ENCODE results near the gene FAM186B.

FAM186B gene

DNA sequence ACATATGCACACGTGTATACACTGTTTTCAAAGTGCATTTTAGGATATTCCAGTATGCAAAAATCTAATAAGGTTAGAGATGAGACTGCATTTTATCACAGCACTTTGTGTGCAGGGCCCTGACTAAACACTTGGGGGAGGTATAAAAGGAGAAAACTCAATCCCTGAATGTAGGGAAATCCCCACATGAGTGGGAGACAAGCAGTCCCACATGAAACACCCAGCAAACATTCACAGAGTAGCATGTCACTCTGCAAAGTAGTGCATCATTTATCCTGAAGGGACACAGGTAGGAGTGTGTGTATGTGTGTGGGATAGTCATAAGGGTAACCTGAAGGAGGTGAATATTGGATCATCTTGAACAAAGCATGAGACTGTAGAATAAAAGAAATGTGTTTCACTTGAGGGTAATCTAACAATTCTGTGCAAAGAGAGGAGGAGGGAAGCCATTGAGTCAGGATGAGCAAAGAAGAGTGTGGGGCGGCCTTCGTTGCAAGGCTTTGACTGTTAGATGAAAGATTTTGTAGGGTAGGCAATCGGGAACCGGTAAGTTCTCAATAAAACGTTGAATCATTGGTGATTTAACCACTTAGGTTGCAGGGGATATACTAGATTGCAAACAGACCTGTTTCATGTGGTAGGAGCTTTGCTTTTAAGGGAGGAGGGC is 20.9 kb upstream of the FAM186B start:
- no peak for DNase-seq (ENCODE audit: low spot score)
- Histone ChIP-seq H3K27ac (no peak overlapping the region), H3K4me3 (no peak overlapping the region)
- TF ChIP-seq, protein P1, sequence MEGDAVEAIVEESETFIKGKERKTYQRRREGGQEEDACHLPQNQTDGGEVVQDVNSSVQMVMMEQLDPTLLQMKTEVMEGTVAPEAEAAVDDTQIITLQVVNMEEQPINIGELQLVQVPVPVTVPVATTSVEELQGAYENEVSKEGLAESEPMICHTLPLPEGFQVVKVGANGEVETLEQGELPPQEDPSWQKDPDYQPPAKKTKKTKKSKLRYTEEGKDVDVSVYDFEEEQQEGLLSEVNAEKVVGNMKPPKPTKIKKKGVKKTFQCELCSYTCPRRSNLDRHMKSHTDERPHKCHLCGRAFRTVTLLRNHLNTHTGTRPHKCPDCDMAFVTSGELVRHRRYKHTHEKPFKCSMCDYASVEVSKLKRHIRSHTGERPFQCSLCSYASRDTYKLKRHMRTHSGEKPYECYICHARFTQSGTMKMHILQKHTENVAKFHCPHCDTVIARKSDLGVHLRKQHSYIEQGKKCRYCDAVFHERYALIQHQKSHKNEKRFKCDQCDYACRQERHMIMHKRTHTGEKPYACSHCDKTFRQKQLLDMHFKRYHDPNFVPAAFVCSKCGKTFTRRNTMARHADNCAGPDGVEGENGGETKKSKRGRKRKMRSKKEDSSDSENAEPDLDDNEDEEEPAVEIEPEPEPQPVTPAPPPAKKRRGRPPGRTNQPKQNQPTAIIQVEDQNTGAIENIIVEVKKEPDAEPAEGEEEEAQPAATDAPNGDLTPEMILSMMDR (IDR thresholded peaks at IDR 0.05) = no peak

DNA sequence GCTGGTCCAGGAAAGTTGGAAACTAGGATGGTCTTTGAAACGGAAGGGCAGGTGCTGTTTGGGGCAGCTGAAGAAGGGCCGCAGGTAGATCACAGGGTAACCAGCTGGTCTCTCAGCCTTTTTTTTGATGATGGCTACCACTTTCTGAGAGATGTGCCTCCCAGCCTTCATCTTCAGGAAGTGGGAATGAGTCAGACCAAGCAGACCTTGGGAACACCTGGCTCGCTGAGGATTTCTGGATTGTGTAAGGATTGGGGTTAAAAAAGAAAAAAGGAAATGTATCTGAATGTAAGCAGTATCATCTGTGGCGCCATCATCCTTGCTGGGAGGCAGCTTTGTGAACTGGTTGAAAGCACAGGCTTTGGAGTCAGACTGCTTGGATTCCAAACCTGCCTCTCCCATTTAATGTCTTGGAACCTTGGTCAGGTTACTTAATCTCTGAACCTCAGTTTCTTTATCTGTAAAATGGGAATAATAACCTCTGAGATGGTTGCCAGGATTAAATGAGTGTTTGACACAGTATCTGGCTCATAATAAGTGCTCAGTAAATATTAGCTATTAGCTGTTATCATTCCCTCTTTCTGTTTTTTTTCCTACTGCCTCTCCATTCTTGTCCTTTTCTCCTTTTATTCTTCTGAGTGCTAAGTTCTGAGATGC is 19.6 kb upstream of the FAM186B start:
- no peak overlapping the region for H3K27ac ChIP-seq
- H3K4me3 ChIP-seq = no peak overlapping the region
- no peak for DNase-seq (ENCODE audit: low spot score)
- TF ChIP-seq, protein P1 (IDR thresholded peaks at IDR 0.05) = no peak

DNA sequence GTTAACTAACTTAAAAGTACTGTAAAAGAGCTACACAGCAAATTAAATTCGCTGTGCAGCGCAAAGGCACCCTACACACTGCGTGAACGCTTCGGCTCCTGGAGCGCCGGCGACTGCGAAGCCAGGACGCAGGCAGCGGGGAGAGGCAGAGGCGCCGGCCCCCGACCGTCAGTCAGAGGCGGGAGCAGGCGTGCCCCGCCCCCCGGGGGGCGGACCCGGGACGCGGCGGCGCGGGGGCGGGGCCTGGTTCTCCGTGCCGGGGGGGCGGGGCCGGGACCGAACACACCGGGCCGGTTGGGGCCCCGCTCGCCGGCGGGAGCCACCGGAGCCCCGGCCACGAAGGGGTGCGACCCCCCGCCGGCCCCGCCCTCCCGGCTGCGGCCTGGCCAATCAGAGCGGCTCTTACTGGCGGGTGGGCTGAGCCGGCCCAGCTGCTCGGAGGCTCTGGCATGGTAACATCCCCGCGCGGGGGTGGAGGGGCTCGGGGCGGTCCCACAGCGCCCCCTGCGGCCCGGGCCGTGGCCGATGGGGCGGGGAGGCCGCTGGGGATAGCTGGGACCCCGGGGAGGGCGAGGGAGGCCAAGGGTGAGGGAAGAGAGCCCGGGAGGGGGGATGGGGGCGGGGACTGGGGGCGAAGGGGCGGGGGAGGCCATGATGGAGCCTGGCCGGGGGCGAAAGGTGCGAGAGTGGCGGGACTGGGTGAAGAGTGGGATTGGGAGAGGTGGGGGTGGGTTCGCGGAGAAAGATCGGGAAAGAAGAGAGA is 17.9 kb upstream of the FAM186B start, which contains the start of gene PRPF40B:
Gene PRPF40B (plus strand): TSS at position 420 of the 763 bp plus-strand sequence. CDS start 30 bp downstream, at position 450.
- H3K4me3 ChIP-seq = peak within 1 kb of the TSS; percentile 75
- DNase-seq (ENCODE audit: low spot score) = peak; percentile 91
- peak within 1 kb of the TSS; percentile 88 to 93 for H3K27ac ChIP-seq
- TF ChIP-seq, protein P1 (IDR thresholded peaks at IDR 0.05) = peak; percentile 26

DNA sequence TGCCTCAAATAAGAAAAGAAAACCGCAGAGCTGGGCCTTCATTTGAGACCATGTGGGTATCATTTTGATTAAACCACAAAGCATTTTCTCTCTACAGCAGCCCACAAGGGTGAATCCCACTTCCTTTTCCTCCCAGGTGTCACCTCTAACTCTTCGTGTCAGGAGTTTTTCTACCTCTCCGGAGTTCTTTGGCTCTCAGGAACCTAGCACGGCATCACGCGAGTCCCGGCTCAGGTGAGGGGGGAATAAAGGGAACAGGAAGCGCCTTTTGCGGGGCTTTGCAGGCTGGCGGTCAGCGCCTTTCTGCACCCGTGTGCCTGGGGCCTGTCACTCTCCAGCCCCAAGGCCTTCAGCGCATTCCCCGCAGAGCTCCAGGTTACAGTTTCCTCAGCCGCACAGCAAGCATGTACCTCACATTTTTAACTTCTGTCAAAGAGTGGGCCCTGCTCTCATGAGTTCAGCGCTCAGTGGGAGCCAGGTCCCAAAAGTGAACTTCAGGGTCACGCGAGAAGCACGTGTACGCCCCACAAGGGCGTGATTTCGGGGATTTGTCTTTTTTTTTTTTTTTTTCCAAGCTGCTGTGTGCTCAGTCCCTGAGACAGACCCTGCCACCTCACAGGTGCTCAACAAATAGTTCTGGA is 17.2 kb upstream of the FAM186B start:
- TF ChIP-seq, protein P1 (IDR thresholded peaks at IDR 0.05) = no peak
- peak overlapping the region; percentile 88 to 93 for H3K27ac ChIP-seq
- DNase-seq (ENCODE audit: low spot score) = peak; percentile 73
- peak overlapping the region; percentile 75 for H3K4me3 ChIP-seq

DNA sequence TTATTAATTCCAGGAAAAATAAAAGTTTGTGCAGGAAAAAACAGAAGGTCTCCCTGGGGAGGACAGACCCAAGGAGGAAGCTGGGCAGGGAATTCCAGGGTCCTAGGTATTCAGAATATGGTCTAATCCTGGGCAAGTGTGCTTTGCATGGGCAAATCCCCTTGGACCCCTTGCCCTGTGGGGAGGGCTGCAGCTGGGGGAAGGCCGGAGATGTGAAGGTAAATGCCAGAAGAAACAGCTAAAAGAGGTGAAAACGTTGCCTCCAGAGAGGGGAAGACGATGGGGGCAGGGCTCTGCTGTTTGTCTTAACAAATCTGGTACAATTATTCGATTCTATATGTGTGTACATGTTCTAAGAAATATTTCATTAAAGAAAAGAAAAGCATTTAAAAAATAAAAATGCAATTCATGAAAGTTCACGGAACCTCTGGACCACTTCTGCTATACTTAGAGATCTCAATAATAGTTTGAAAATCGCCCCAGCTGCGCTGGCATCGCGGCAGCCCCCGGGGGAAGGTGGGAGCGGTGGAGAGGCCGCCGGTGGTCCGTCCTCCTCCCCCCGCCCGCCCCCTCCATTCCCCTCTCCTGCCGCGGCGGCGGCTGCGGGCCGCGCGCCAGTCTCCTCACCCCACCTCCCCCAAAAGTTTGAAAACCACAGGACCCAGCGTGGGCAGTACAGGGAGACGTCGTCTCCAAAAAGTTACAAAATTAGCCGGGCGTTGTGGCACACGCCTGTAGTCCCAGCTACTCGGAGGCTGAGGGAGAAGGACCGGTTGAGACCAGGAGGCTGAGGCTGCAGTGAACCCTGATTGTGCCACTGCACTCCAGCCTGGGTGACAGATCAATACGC is 16.4 kb upstream of the FAM186B start:
- DNase-seq (ENCODE audit: low spot score) = peak; percentile 72
- peak overlapping the region; percentile 75 for H3K4me3 ChIP-seq
- TF ChIP-seq, protein P1 (IDR thresholded peaks at IDR 0.05) = no peak
- H3K27ac ChIP-seq = peak overlapping the region; percentile 88 to 93

DNA sequence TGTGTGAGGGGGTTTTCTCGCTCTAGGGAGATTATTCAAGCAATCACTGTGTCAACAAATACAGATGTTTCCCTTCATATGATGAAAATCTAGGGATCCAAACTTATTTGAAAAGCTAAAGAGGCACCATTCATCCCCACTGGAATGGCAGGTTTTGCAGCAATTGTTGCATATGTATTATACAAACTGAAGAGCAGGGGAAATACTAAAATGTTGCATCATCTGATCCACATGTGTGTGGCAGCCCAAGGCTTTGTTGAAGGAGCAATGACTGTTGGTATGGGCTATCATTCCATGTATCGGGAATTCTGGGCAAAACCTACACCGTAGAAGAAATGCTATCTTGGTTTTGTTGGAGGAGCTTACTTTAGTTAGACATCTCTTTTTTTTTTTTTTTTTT is 13.8 kb upstream of the FAM186B start:
- TF ChIP-seq, protein P1 (IDR thresholded peaks at IDR 0.05) = no peak
- Histone ChIP-seq H3K4me3 (no peak overlapping the region), H3K27ac (no peak overlapping the region)
- DNase-seq (ENCODE audit: low spot score) = no peak

All from coronary artery (tissue), 2 donors.